WTC11 (cell line): ENCODE measurements around the gene KCNG4.

Experiments used
- CREB1 ChIP-seq: sonication (generic); formaldehyde crosslinking; IDR thresholded peaks from 2 replicates; pipeline ENCODE4 v1.8.0; 2023; ENCODE audit warnings: mild to moderate bottlenecking, missing genetic modification reagents
- CTCF ChIP-seq: fragments of 200-600 bp; IDR thresholded peaks from 2 replicates; pipeline ENCODE4 v1.8.0; 2022; ENCODE audit warnings: antibody characterized with exemption
- GTF2I ChIP-seq: fragments of 250-450 bp; sonication (Bioruptor Pico); conservative IDR thresholded peaks from 2 replicates; pipeline ENCODE4 v1.4.0; 2021; ENCODE audit warnings: mild to moderate bottlenecking
- HMGXB4 ChIP-seq: sonication (generic); formaldehyde crosslinking; IDR thresholded peaks from 2 replicates; pipeline ENCODE4 v1.8.1; 2023; ENCODE audit warnings: mild to moderate bottlenecking, moderate library complexity, missing genetic modification reagents
- MAX ChIP-seq: sonication (generic); formaldehyde crosslinking; IDR thresholded peaks from 2 replicates; pipeline ENCODE4 v1.8.0; 2022; ENCODE audit warnings: mild to moderate bottlenecking, missing genetic modification reagents
- ZBTB21 ChIP-seq: sonication (generic); formaldehyde crosslinking; IDR thresholded peaks from 2 replicates; pipeline ENCODE4 v1.8.1; 2023; ENCODE audit warnings: mild to moderate bottlenecking, missing genetic modification reagents, borderline replicate concordance
- TF ChIP-seq, protein P1 (sequence below): sonication (generic); formaldehyde crosslinking; conservative IDR thresholded peaks from 2 replicates; pipeline ENCODE4 v1.8.1; 2022; ENCODE audit warnings: mild to moderate bottlenecking, missing genetic modification reagents
- TF ChIP-seq, protein P2 (sequence below): sonication (generic); formaldehyde crosslinking; IDR thresholded peaks from 2 replicates; pipeline ENCODE4 v1.8.1; 2023; ENCODE audit warnings: mild to moderate bottlenecking, missing genetic modification reagents, moderate library complexity

GRCh38 chr16:84262939-84263338 lies 23.1 kb upstream of the KCNG4 start:
- TF ChIP-seq GTF2I (no peak), CTCF (no peak), MAX (CRISPR knock-in tag) (no peak), ZBTB21 (CRISPR knock-in tag) (no peak), HMGXB4 (CRISPR knock-in tag) (no peak), CREB1 (CRISPR knock-in tag) (no peak)
- TF ChIP-seq, protein P1, sequence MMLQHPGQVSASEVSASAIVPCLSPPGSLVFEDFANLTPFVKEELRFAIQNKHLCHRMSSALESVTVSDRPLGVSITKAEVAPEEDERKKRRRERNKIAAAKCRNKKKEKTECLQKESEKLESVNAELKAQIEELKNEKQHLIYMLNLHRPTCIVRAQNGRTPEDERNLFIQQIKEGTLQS (CRISPR knock-in tag): no peak
- TF ChIP-seq, protein P2, sequence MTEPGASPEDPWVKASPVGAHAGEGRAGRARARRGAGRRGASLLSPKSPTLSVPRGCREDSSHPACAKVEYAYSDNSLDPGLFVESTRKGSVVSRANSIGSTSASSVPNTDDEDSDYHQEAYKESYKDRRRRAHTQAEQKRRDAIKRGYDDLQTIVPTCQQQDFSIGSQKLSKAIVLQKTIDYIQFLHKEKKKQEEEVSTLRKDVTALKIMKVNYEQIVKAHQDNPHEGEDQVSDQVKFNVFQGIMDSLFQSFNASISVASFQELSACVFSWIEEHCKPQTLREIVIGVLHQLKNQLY (CRISPR knock-in tag): no peak
